ENCODE data around the gene SLC35D2.

GRCh38 chr9:96392263-96392662, 8.8 kb upstream of the SLC35D2 start:
- TF ChIP-seq CTCF (IDR thresholded peaks at IDR 0.05; ENCODE audit: low read depth, low read length, missing input control) = no peak
- TF ChIP-seq EGR1 (IDR thresholded peaks at IDR 0.05; ENCODE audit: low read depth in 2 of 2) = no peak
- TF ChIP-seq FOXA1 (IDR thresholded peaks at IDR 0.05) = no peak
- TF ChIP-seq MAX (IDR thresholded peaks at IDR 0.05) = no peak
- TF ChIP-seq RAD21 (IDR thresholded peaks at IDR 0.05) = no peak
- TF ChIP-seq ATF3 (IDR thresholded peaks at IDR 0.05) = no peak
- no peak for TF ChIP-seq GABPA (IDR thresholded peaks at IDR 0.05 in 1 of 2, conservative IDR thresholded peaks at IDR 0.05 in 1 of 2)
- no peak for TF ChIP-seq YY1 (IDR thresholded peaks at IDR 0.05)
- TF ChIP-seq, protein P1, sequence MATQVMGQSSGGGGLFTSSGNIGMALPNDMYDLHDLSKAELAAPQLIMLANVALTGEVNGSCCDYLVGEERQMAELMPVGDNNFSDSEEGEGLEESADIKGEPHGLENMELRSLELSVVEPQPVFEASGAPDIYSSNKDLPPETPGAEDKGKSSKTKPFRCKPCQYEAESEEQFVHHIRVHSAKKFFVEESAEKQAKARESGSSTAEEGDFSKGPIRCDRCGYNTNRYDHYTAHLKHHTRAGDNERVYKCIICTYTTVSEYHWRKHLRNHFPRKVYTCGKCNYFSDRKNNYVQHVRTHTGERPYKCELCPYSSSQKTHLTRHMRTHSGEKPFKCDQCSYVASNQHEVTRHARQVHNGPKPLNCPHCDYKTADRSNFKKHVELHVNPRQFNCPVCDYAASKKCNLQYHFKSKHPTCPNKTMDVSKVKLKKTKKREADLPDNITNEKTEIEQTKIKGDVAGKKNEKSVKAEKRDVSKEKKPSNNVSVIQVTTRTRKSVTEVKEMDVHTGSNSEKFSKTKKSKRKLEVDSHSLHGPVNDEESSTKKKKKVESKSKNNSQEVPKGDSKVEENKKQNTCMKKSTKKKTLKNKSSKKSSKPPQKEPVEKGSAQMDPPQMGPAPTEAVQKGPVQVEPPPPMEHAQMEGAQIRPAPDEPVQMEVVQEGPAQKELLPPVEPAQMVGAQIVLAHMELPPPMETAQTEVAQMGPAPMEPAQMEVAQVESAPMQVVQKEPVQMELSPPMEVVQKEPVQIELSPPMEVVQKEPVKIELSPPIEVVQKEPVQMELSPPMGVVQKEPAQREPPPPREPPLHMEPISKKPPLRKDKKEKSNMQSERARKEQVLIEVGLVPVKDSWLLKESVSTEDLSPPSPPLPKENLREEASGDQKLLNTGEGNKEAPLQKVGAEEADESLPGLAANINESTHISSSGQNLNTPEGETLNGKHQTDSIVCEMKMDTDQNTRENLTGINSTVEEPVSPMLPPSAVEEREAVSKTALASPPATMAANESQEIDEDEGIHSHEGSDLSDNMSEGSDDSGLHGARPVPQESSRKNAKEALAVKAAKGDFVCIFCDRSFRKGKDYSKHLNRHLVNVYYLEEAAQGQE (IDR thresholded peaks at IDR 0.05) = no peak
- TF ChIP-seq HNF4A (conservative IDR thresholded peaks at IDR 0.05) = no peak
